HG03135 (cell line): ENCODE data around the gene ZNF570.

Experiments used
- ATAC-seq: cut with Tn5 transposase; IDR thresholded peaks from one replicate; pipeline ENCODE4 v1.9.1; 2021; ENCODE audit warnings: mild to moderate bottlenecking, moderate library complexity; ENCODE audit not compliant: unreplicated experiment

ZNF570 gene

DNA sequence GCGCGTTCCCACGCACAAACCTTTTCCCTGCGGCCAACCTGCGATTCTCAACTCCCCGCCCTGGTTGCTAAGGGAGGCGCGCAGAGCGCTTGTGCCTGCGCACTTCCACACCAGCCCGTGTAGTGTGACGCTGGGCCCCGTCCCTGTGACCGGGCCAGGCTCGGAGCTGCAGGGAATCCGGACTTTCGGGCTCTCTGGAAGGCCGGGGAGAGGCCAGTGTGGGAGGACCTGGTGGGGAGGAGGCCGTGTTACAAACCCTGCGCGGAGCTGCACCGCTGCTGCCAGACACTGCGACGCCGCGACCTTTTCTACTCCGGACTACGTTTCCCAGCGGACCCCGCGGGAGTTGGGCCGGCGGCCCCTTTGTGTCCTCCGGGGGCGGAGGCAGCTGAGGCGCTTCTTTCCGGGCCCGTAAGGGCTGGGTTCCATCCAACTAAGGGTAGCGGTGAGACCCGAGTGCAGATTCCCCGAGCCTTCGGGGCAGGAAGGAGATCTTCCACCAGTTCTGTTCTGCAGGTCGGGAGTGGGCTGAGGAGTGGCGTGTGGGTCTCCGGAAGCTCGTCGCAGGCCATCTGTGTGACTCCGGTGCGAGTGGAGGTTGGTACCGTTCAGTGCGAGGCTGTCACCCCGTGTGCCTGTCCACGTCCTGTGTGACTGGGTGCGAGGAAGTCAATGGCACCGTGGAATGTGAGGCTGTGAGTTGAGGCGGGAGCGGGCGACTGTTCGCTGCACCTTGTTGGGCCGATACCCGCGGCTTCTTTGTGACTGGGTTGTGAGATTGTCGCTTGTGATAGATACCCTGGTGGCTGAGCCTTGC is at the start of gene ZNF570:
TSS of gene ZNF570 (plus strand) at position 396 of the 817 bp plus-strand sequence. CDS start 999 bp downstream, outside the sequence.
- peak; percentile 64 for ATAC-seq

DNA sequence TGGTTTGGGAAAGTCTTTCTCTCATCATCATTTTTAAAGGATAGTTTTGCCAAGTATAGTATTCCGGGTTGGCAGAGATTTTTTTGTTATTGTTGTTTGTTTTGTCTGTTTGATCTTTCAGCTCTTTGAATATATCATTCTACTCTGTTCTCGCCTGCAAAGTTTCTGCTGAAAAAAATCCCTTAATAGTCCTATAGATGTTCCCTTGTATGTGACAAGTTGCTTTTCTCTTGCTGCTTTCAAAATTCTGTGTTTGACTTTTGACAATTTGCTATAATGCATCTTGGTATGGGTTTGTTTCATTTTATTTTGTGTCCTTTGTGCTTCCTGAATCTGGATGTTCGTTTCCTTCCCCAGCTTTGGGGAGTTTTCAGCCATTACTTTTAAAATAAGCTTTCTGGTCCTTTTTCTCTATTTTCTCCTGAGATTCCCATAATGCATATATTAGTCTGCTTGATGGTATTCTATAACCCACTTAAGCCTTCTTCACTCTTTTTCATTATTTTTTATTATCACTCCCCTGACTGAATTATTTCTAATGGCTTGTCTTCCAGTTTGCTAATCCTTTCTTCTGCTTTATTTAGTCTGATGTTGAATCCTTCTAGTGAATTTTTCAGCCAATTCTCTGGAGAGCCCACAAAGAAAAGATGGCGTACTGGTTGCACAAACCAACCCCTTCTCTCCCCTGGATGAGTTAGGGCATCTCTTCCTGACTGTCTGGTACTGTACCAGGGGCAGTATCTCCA is 16.5 kb upstream of the ZNF570 start:
- ATAC-seq = no peak

DNA sequence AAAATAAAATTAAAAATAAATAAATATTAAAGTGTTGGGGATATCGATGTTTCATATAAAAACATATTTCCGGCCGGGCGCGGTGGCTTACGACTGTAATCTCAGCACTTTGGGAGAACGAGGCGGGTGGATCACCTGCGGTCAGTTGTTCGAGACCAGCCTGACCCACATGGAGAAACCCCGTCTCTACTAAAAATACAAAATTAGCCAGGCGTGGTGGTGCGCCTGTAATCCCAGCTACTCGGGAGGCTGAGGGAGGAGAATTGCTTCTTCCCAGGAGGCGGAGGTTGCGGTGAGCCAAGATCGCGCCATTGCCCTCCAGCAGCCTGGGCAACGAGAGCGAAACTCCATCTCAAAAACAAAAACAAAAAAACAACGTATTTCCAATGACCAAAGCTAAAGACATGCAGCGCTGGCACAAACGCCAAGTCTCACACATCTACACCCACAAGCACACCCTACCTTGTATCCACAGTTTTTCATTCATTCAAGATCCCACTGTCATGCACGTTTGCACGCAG is 2.8 kb upstream of the ZNF570 start:
- no peak for ATAC-seq

DNA sequence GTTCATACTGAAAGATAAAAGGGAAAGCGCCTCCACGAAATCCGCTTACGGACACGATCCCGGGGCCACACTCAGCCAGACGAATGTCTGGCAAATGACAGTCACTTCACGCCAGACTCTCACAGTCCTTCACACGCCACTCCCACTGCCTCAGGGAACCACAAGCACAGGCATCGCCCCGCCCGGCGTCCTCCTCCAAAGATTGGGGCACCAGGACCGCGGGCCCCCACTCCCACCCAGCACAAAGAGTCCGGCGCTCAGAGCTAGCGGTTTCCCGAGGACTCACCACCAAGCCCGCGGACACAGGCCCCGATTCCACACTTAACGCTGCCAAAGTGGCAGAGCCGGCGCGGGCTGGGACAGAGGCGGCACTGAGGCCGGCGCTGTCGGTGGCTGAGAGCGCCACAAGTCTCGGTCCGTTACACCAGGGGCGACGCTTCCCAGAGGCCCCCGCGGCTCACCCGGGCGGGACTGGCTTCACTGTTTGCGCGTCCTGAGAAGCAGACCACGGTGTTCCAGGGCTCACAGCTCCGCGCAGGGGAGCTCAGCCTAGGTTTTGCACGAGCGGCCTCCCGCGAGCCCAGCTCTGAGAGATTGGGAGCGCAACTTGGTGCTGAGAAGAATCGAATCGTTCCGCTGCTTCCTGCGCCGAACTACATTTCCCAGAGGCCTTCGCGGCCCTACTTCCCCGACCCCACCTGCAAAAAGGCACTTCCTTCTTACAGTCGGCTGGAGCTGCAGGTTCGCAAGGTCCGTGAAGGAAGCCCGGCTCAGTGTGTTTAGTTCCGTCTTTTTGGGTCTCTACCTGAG is 2.2 kb upstream of the ZNF570 start, which contains the start of gene ZNF569:
TSS of gene ZNF569 (minus strand) at position 647 of the 810 bp plus-strand sequence. CDS start 22,523 bp downstream, outside the sequence.
- ATAC-seq = peak; percentile 68

DNA sequence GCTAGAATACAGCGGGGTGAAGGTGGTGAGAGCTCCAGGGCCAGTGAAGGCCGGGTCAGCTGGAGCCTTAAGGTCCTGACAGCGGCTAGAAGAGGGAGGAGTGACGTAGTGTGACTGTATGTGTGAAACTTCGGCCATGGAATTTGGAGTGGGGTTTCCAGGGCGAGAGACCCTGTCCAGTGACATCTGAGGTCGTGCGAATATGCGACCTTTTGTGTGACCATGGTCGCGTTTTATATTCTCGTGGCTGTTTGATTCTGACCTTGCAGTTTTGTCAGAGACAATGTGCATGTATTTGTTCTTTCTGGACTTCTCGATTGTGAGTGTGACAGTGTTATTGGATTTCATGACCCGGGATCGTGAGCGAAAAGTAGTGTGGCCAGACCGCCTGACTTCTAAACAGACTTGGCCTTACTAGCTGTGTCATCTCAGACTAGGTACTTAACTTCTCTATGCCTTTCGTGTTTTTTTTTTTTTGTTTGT is 1.5 kb upstream of the ZNF570 start:
- ATAC-seq = no peak

DNA sequence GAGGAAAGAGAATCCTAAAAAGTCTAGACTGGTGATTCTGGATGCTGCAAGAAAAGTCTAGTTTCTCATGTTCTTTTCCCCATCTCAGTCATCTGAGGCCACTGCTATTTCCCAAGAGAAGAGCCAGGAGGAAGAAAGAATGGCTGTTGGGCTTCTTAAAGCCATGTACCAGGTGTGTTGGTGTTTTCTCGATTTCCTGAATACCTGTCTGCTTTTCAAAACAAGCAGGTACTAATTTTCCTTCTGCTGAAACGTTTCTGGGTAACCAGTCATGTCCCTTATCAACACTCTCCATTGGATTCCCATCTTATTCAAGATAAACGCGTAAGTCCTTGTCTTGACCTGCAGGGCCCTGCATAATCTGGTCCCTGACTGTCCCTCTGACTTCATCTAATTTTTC is 1.1 kb downstream of the ZNF570 start:
- no peak for ATAC-seq

DNA sequence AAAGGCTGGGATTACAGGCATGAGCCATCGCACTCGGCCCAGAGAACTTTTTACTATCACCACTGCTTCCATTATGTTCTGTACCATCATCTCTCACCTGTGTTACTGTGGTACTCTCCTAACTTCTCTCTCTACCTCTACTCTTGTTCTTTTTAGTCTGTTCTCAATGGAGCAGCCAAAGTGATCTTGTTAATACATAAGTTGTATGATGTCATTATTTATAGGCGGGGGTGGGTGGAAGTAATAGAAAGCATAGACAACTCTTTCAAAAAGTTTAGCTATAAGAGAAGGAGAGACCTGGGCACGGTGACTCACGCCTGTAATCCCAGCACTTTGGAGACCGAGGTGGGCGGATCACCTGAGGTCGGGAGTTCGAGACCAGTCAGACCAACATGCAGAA is 3.0 kb downstream of the ZNF570 start:
- no peak for ATAC-seq

DNA sequence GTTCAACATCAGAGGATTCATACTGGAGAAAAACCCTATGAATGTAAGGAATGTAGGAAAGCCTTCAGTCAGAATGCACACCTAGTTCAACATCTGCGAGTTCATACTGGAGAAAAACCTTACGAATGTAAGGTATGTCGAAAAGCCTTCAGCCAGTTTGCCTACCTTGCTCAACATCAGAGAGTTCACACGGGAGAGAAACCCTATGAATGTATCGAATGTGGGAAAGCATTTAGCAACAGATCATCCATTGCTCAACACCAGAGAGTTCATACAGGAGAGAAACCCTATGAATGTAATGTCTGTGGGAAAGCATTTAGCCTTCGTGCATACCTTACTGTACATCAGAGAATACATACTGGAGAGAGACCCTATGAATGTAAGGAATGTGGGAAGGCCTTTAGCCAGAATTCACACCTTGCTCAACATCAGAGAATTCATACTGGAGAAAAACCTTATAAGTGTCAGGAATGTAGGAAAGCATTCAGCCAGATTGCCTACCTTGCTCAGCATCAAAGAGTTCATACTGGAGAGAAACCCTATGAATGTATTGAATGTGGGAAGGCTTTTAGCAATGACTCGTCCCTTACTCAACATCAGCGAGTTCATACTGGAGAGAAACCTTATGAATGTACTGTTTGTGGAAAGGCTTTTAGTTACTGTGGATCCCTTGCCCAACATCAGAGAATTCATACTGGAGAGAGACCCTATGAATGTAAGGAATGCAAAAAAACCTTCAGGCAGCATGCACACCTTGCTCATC is 15.4 kb downstream of the ZNF570 start:
- ATAC-seq = no peak

DNA sequence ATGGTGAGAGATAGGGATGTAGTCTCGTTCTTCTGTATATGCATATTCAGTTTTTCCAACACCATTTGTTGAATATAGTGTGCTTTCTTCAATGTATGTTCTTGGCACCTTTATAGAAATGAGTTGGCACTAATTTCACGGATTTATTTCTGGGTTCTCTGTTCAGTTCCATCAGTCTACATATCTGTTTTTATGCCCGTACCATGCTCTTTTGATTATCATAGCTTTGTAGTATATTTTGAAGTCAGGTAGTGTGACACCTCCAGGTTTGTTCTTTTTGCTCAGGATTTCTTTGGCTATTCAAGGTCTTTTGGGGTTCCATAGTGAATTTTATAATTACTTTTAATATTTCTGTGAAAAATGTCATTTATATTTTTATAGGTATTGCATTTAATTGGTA is 23.1 kb downstream of the ZNF570 start:
- ATAC-seq = no peak

DNA sequence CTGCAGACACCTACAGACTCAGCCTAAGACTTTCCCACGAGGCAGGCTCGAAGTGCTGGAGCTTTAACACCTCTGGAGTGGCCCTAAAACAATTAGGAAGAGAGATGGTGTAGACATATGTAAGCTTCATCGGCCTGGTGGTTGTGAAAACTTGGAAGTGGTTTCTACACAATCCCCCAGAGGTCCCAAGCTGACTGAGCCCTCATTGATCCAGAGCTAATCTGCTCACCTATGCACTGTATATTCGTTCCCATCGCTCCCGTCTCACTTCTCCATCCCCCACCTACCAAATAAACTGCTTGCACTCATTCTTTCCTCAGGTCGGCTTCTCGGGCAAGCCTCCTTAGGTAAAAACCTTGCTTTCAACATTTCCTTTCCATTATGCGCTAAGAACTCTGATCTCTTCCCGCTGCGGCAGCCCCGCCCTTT is 36.8 kb downstream of the ZNF570 start:
- no peak for ATAC-seq

DNA sequence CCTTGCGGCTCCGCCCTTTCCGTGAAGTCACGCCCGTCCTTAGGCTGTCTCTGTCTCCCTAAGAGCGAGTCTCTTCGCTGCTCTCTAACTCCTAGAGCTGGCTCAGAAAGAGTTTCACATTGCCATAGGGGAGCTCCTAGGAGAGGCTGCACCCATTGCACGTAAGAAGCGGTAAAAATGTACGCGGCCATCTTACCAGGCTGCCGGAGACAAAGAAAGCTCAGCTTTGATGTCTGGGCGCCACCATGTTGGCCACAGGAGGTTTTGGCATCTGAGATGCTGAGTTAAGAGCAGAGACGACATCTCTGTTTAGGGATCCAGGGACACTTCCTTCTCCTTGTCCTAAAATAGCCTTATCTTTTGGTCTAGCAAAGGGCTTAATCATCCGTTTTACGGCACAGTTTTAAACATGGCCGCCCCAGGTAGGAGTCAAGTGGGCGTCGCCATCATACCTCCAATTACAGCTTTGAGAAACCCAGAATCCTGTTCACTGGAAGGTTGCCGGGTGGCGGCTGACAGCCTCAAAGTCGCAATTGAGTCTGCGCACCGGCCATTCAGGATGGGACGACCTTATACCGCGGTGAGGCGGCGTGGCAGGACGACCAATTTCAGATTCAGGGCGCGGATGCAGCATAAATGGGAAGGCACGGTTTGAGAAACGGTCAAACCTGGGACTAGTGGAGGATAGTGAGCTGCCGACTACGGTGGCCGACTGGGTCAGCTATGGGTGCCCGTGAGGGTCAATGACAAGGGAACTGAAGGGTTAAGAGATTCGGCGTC is 37.4 kb downstream of the ZNF570 start, which contains the start of gene ZNF793:
TSS of gene ZNF793 (plus strand) at position 553 of the 780 bp plus-strand sequence. CDS start 16,501 bp downstream, outside the sequence.
- ATAC-seq = no peak

DNA sequence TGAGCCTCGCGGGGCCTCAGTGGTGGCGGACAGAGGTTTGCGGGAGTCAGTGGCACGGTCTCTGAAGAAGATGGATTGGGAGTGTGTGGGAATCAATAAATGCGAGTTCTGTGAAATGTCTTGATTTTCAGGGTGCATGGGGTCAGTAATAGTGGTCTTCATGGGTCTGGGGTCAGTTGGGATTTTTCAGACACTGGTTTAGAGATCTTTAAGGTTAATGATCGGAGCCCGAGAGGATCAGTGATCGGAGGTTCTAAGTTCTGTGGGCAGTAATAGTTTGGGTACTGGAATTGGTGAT is 38.0 kb downstream of the ZNF570 start:
- ATAC-seq = no peak

DNA sequence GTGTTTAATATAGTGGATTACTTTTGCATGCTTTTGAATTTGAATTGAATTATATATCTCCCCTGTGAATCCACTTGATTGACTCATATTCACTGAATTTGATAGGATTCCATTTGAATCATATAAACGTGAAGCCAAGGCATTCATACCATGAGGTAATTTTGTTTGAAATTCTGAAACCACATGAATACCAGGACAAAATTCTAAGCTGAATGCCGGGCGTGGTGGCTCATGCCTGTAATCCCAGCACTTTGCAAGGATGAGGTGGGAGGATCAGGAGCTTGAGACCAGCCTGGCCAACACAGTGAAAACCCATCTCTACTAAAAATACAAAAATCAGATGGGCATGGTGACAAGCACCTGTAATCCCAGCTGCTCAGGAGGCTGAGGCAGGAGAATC is 42.0 kb downstream of the ZNF570 start:
- no peak for ATAC-seq

DNA sequence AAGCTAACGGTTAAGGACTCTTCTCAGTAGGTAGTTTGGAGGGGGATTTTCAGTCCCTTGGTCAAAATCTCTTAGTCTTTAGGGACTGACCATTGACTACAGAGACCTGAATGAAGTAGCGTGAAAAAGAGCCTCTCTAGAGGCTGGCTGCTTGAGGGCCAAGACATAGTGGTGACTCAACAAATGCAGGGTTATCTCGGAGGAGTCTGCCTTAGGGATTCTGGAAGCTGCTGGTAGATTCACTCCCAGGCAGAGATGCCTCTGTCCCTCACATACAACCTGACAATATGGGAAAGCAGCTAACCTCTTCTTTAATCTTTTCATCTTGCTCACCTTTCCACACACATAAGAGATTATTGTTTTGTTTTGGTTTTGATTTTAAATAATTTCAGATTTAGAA is 42.7 kb downstream of the ZNF570 start:
- ATAC-seq = no peak

DNA sequence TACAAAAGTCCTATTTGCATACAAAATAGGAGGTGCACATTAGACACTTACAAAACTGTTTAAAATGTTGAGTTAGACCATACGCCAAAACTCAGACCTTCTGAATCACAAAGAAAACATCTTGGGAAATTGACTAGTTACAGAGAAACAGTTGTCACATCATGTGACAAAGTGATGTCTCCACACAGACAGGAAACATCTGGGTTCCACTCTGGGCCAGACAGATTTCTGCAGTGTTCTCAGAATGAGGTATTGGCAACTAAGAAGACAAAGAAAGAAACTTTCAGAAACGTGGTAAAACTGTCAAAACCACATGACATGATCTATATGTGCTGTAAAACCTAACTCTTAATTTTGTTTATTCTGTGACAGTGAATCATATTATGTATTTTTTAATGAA is 44.2 kb downstream of the ZNF570 start:
- ATAC-seq = no peak

DNA sequence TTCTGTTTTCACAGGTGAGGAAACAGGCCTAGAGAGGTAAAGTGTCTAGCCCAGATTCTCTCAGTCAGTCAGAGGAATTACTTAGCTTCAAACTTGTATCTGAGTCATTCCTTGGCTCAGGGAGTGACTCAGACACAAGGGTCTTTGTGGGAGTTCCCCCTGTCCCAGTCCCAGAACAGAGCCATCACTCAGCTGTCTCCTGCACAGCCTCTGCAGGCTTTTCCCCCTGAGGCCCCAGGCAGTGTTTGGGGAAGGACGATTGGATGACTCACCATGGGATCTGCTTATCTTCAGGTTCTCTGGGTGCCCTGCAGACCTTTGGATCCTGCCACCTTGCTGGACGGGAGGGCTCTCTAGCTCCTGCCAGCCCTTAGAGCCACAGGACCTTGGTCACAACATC is 50.7 kb downstream of the ZNF570 start:
- ATAC-seq = no peak

DNA sequence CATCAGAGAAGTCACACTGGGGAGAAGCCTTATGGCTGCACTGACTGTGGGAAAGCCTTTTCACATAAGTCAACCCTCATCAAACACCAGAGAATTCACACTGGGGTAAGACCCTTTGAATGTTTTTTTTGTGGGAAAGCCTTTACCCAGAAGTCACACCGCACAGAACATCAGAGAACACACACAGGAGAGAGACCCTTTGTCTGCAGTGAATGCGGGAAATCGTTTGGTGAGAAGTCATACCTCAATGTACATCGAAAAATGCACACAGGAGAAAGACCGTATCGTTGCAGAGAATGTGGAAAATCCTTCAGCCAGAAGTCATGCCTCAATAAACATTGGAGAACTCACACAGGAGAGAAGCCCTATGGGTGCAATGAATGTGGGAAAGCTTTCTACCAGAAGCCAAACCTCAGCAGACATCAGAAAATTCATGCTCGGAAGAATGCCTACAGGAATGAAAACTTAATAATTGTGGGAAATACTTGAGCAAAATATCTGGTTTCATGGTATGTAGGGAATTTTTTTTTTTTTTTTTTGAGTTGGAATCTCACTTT is 68.3 kb downstream of the ZNF570 start:
- ATAC-seq = no peak
